Lower leg skin (tissue), 4 donors: Measurements from ENCODE around the gene TPO. TPM values are rescaled to one million over a fixed set of nuclear protein-coding genes. Genes with fewer than 3 reads are reported as not detected.
"Not testable (repeated sequence)": the region's sequence is repeated elsewhere in the genome, so short reads cannot be mapped to it uniquely, and the experiment has no call there.

Experiments used
- DNase-seq, 2 donors: peaks; one replicate each; pipeline ENCODE4 v3.0.0-alpha.2; 2019; ENCODE audit warnings: low spot score in 2 of 2
- H3K4me3 ChIP-seq: fragments of 200-600 bp; sonication (generic); 2 replicates; pipeline ENCODE4 v1.5.1; 2017; ENCODE audit warnings: mild to moderate bottlenecking, low read depth; ENCODE audit not compliant: poor library complexity, severe bottlenecking
- CTCF ChIP-seq, 3 donors: fragments of 450-650 bp; IDR thresholded peaks; one replicate each; pipeline ENCODE4 v1.5.1; 2016; ENCODE audit warnings: antibody characterized with exemption in 3 of 3, mild to moderate bottlenecking in 3 of 3, moderate library complexity in 2 of 3
- POLR2A ChIP-seq, 2 donors: fragments of 450-650 bp; IDR thresholded peaks; one replicate each; pipeline ENCODE4 v1.6.1; 2016 to 2017; ENCODE audit warnings: antibody characterized with exemption in 2 of 2, mild to moderate bottlenecking in 1 of 2, moderate library complexity in 1 of 2
- WGBS, 2 donors: methylation state at CpG; one replicate each; pipeline ENCODE4 v1.1.5; 2018; 5-methylcytosine and 5-hydroxymethylcytosine counted together
- intact Hi-C: fragments of 100-400 bp; cut with DNase I; formaldehyde crosslinking; loops from one replicate; pipeline ENCODE4 v1.15.0; 2023; ENCODE audit warnings: low total_unique reads
- total RNA-seq, 4 donors: library from RNA; depleted of rRNA; stranded (reverse); fragments of >200 nt; gene quantifications; one replicate each; pipeline ENCODE4 v1.1.0, GENCODE V29; 2016

The TPO gene
- total RNA-seq, 4 donors from 2014 or later: 0.64 to 5.9 (median 2.2) TPM

DNA sequence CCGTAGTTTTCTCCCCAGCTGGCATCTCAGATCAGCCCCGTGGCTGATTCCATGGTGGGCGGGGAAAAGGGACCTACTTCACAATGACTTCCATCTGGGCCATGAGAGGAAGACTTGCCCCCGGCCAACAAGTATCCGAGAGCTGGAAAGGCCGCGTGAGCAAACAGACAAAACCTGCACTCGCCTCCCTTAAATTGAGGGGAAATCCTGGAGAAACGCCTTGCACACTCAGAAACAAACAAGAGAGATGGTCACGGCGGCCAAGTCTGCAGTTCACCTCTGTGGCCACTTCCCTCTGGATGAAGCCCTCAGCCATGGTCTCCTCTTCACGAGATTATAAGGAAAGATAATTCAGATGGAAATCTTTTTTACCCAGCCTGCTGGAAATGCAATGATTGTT is 39.4 kb upstream of the TPO start:
- intact Hi-C loops: no loop called here
- H3K4me3 ChIP-seq: no peak overlapping the region
- no peak for DNase-seq
- TF ChIP-seq CTCF (IDR thresholded peaks at IDR 0.05): no peak
- TF ChIP-seq POLR2A (IDR thresholded peaks at IDR 0.05): no peak
- 80 to 84% methylated on average over 12 of the region's 12 CpGs for WGBS, 2 donors

GRCh38 chr2:1374287-1374686 is 39.0 kb upstream of the TPO start:
- H3K4me3 ChIP-seq: no peak overlapping the region
- TF ChIP-seq POLR2A (IDR thresholded peaks at IDR 0.05) (no peak), CTCF (IDR thresholded peaks at IDR 0.05) (no peak)
- 79 to 88% methylated on average over 11 of the region's 11 CpGs for WGBS, 2 donors
- intact Hi-C loops: no loop called here
- DNase-seq: no peak

- no peak for DNase-seq
- 73% methylated on average over 14 of the region's 14 CpGs for WGBS, 2 donors
- intact Hi-C loops: no loop called here
Measured at GRCh38 chr2:1375794-1376193, 37.5 kb upstream of the TPO start.

DNA sequence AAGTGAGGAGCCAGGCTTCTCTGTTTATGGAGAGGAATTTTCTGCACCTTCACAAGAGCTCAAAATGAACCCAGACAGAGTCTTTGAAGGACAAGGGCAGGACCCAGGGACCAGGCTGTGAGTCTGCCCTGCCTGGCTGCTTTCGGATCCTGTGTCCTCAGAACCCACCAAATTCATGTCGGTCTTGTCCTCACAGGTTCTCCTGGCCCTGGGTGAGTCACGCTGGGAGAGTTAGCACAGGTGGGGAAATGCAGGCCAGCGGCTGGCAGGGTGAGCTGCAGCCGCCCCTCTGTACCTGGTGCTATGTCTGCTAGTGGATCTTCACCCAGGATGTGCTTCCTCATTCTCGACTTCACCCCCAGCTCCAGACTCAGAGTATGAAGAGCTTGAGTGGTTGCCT is 35.8 kb upstream of the TPO start:
- 65 to 78% methylated on average over 4 to 6 of the region's 6 CpGs for WGBS, 2 donors
- TF ChIP-seq CTCF (IDR thresholded peaks at IDR 0.05): no peak
- TF ChIP-seq POLR2A (IDR thresholded peaks at IDR 0.05): no peak
- no peak overlapping the region for H3K4me3 ChIP-seq
- intact Hi-C loops: no loop called here
- no peak for DNase-seq

More at GRCh38 chr2:1375794-1376193, 37.5 kb upstream of the TPO start:
- no peak overlapping the region for H3K4me3 ChIP-seq
- no peak for TF ChIP-seq CTCF (IDR thresholded peaks at IDR 0.05)

DNA sequence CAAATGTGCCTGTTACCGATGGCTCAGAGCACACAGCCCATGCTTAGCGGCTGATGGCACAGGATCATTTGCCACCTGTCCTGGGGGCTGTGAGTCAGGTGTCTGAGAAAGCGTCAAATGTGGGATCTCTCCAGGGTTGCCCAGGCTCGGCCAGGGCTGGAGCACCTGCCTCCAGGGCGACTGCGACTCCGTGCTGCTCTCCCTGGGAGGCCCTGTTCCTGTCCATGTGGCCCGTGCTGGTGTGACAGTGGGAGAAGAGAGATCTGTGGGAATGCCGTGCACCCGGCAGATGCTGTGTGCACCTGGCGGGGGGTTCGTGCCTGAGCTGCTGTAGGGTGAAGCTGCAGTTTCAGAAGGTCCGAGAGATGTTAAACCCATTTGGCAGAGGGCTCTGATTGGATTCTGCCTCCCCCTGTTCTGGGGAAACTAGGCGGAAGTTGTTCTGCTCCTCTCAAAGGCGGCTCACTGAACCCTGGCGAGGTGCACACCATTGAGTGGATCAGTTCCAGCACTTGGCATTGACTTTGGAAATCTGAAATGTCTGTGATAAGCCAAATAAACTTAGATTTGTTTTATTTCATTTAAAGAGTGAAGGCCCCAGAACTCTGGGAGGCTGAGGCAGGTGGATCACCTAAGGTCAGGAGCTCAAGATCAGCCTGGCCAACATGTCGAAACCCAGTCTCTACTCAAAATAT is 34.7 kb upstream of the TPO start:
- intact Hi-C loops: no loop called here
- no peak overlapping the region for H3K4me3 ChIP-seq
- WGBS, 2 donors: 88 to 89% methylated on average over 17 of the region's 17 CpGs
- DNase-seq: no peak
- TF ChIP-seq POLR2A (IDR thresholded peaks at IDR 0.05) (no peak), CTCF (IDR thresholded peaks at IDR 0.05) (no peak)

DNA sequence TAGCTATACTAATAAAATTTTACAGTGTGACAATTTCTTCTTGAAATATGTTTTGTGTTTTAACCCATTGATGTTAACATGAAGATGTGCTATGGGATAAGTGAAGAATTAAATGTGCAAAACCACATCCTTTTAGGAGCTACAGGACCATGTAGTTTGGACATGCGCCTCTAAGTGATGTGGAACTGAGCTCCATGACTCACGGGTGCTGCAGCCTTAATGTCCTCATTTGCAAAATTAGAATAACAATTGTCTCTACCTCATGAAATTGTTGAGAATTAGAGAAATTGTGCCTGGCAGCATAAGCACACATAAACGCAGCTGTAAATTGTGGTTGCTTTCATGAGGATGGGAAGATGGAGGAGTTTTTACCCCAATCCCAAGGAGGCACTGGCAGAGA is 31.6 kb upstream of the TPO start:
- H3K4me3 ChIP-seq: no peak overlapping the region
- intact Hi-C loops: no loop called here
- TF ChIP-seq CTCF (IDR thresholded peaks at IDR 0.05): no peak
- no peak for TF ChIP-seq POLR2A (IDR thresholded peaks at IDR 0.05)
- DNase-seq: no peak
- 81 to 86% methylated on average over 3 of the region's 3 CpGs for WGBS, 2 donors

DNA sequence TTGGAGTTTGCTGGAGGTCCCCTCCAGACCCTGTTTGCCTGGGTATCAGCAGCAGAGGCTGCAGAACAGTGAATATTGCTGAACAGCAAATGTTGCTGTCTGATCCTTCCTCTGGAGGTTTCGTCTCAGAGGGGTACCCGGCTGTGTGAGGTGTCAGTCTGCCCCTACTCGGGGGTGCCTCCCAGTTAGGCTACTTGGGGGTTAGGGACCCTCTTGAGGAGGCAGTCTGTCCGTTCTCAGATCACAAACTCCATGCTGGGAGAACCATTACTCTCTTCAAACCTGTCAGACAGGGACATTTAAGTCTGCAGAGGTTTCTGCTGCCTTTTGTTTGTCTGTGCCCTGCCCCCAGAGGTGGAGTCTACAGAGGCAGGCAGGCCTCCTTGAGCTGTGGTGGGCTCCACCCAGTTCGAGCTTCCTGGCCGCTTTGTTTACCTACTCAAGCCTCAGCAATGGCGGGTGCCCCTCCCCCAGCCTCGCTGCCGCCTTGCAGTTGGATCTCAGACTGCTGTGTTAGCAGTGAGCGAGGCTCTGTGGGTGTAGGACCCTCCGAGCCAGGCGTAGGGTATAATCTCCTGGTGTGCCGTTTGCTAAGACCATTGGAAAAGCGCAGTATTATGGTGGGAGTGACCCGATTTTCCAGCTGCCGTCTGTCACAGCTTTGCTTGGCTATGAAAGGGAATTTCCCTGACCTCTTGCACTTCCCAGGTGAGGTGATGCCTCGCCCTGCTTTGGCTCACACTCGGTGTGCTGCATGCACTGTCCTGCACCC is 25.1 kb upstream of the TPO start:
- H3K4me3 ChIP-seq, DNase-seq, intact Hi-C loops: not testable (repeated sequence)
- WGBS, 2 donors: 60 to 65% methylated on average over 18 of the region's 18 CpGs

GRCh38 chr2:1390118-1390517 is 23.1 kb upstream of the TPO start:
- 80 to 88% methylated on average over 6 of the region's 6 CpGs for WGBS, 2 donors
- DNase-seq, H3K4me3 ChIP-seq, intact Hi-C loops: not testable (repeated sequence)
